Measurements from ENCODE around the gene SVIL. TPM values are rescaled to one million over a fixed set of nuclear protein-coding genes. Genes with fewer than 3 reads are reported as not detected.
"Not testable (repeated sequence)": the region's sequence is repeated elsewhere in the genome, so short reads cannot be mapped to it uniquely, and the experiment has no call there.

Gene SVIL
- total RNA-seq, 1 donor from 2014 or later, result 258 TPM

DNA sequence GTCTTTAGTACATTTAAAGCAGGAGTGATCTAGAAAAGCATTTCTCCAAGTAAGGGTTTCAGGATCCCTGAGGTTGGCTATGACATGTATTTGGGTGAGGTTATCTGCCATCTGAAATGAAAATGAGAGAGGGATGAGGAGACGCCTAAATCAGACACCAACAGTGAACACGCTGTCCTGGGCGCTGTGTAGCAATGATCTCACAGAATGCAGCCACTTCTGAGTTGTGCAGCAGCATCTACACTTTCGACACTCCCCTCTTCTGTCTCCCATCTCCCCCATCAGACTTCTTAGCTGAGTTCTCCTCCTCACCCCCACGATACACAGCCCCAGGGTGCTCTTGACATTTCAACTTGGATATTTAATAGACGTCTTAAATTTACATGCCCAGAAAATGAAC, 95.4 kb downstream of the SVIL start:
- Mint-ChIP-seq H3K27me3 (ENCODE audit: unreplicated experiment) (no peaks in the 10 kb centered on the region), H3K9me3 (ENCODE audit: unreplicated experiment) (no peaks in the 10 kb centered on the region), H3K27ac (ENCODE audit: unreplicated experiment) (no peak overlapping the region), H3K4me1 (ENCODE audit: unreplicated experiment) (peaks cover 32% of the 10 kb centered on the region), H3K4me3 (ENCODE audit: unreplicated experiment) (no peak overlapping the region), H3K36me3 (ENCODE audit: unreplicated experiment) (peaks cover 39% of the 10 kb centered on the region)
- peak; percentile 38 for DNase-seq (ENCODE audit: extremely low spot score, unreplicated experiment)
- no peak for TF ChIP-seq CTCF (IDR thresholded peaks at IDR 0.05)

- Mint-ChIP-seq H3K4me1 (ENCODE audit: unreplicated experiment) (peaks cover 42% of the 10 kb centered on the region), H3K4me3 (ENCODE audit: unreplicated experiment) (no peak overlapping the region), H3K27ac (ENCODE audit: unreplicated experiment) (no peak overlapping the region), H3K9me3 (ENCODE audit: unreplicated experiment) (no peaks in the 10 kb centered on the region), H3K36me3 (ENCODE audit: unreplicated experiment) (peaks cover 41% of the 10 kb centered on the region), H3K27me3 (ENCODE audit: unreplicated experiment) (no peaks in the 10 kb centered on the region)
- DNase-seq (ENCODE audit: extremely low spot score, unreplicated experiment), result peak; percentile 32
- TF ChIP-seq CTCF (IDR thresholded peaks at IDR 0.05), result no peak
Observed at GRCh38 chr10:29537799-29538198, 97.0 kb downstream of the SVIL start.

- H3K27me3 Mint-ChIP-seq (ENCODE audit: unreplicated experiment); DNase-seq (ENCODE audit: extremely low spot score, unreplicated experiment); H3K9me3 Mint-ChIP-seq (ENCODE audit: unreplicated experiment); H3K4me3 Mint-ChIP-seq (ENCODE audit: unreplicated experiment): not testable (repeated sequence)
- H3K36me3 Mint-ChIP-seq (ENCODE audit: unreplicated experiment), result peaks cover 47% of the 10 kb centered on the region
- H3K4me1 Mint-ChIP-seq (ENCODE audit: unreplicated experiment), result peaks cover 42% of the 10 kb centered on the region
- H3K27ac Mint-ChIP-seq (ENCODE audit: unreplicated experiment), result peak overlapping the region; percentile 85
Observed at GRCh38 chr10:29536691-29537090, 98.1 kb downstream of the SVIL start.

GRCh38 chr10:29535778-29536453, 98.9 kb downstream of the SVIL start:
- H3K27ac Mint-ChIP-seq (ENCODE audit: unreplicated experiment), result peak overlapping the region; percentile 85
- no peaks in the 10 kb centered on the region for H3K9me3 Mint-ChIP-seq (ENCODE audit: unreplicated experiment)

DNA sequence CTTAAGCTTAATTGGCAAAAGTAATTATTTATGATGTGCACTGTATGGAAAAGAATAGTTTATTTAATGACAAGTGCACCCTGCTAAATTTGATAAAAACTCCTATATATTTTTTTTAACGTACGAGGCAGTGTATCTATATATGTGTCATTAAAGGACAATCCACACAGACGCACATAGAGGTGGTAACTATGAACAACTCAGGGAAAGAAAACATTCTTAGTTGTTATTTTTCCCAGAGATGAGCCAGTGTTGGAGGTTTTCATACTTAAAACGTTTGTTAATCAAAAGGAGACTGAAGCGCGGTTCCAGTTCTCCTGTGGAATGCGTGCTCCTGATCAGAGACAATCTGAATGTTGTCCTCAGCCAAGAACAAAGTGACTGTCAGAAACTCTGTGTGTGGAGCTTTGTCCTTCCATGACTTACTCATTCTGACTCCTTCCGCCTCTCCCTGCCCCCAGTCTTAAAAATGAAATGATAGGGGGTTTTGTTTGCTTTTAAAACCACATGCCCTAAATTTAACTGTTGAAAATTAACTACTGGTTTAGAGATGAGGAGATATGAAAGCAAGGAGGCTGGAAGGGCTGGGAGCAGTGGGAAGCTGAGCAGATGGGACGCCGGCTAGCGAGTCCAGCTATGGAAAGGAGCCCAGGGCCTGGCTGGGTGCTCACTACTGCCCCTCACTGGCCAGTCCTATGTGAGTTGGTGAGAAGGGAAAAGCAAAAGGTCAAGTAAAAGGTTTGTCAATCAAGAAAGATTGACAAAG, 99.6 kb downstream of the SVIL start:
- H3K36me3 Mint-ChIP-seq (ENCODE audit: unreplicated experiment), result peaks cover 45% of the 10 kb centered on the region
- no peaks in the 10 kb centered on the region for H3K9me3 Mint-ChIP-seq (ENCODE audit: unreplicated experiment)
- peak; percentile 88 for DNase-seq (ENCODE audit: extremely low spot score, unreplicated experiment)
- H3K4me3 Mint-ChIP-seq (ENCODE audit: unreplicated experiment), result peak overlapping the region; percentile 67
- TF ChIP-seq CTCF (IDR thresholded peaks at IDR 0.05), result peak; percentile 81
- peak overlapping the region; percentile 85 for H3K27ac Mint-ChIP-seq (ENCODE audit: unreplicated experiment)
- peaks cover 42% of the 10 kb centered on the region for H3K4me1 Mint-ChIP-seq (ENCODE audit: unreplicated experiment)
- no peaks in the 10 kb centered on the region for H3K27me3 Mint-ChIP-seq (ENCODE audit: unreplicated experiment)

More at GRCh38 chr10:29535778-29536453, 98.9 kb downstream of the SVIL start:
- H3K4me3 Mint-ChIP-seq (ENCODE audit: unreplicated experiment), result peak overlapping the region; percentile 67
- no peaks in the 10 kb centered on the region for H3K27me3 Mint-ChIP-seq (ENCODE audit: unreplicated experiment)
- peak; percentile 34 for DNase-seq (ENCODE audit: extremely low spot score, unreplicated experiment)
- peak; percentile 7 for TF ChIP-seq CTCF (IDR thresholded peaks at IDR 0.05)
- H3K4me1 Mint-ChIP-seq (ENCODE audit: unreplicated experiment), result peaks cover 42% of the 10 kb centered on the region
- peaks cover 45% of the 10 kb centered on the region for H3K36me3 Mint-ChIP-seq (ENCODE audit: unreplicated experiment)
